Posterior cingulate gyrus (tissue), 11 donors: Measurements from ENCODE around the gene AP5M1.
"Not testable (repeated sequence)": the region's sequence is repeated elsewhere in the genome, so short reads cannot be mapped to it uniquely, and the experiment has no call there.

Source experiments
- DNase-seq, 10 donors: peaks; one replicate each; pipeline versions ENCODE4 v3.0.0 to v3.0.0-alpha.2; 2020 to 2021; ENCODE audit warnings: mixed read lengths in 3 of 10
- intact Hi-C: fragments of 100-400 bp; cut with DNase I; formaldehyde crosslinking; loops from one replicate; pipeline ENCODE4 v1.15.1; 2023

AP5M1 gene, protein sequence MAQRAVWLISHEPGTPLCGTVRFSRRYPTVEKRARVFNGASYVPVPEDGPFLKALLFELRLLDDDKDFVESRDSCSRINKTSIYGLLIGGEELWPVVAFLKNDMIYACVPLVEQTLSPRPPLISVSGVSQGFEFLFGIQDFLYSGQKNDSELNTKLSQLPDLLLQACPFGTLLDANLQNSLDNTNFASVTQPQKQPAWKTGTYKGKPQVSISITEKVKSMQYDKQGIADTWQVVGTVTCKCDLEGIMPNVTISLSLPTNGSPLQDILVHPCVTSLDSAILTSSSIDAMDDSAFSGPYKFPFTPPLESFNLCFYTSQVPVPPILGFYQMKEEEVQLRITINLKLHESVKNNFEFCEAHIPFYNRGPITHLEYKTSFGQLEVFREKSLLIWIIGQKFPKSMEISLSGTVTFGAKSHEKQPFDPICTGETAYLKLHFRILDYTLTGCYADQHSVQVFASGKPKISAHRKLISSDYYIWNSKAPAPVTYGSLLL

DNA sequence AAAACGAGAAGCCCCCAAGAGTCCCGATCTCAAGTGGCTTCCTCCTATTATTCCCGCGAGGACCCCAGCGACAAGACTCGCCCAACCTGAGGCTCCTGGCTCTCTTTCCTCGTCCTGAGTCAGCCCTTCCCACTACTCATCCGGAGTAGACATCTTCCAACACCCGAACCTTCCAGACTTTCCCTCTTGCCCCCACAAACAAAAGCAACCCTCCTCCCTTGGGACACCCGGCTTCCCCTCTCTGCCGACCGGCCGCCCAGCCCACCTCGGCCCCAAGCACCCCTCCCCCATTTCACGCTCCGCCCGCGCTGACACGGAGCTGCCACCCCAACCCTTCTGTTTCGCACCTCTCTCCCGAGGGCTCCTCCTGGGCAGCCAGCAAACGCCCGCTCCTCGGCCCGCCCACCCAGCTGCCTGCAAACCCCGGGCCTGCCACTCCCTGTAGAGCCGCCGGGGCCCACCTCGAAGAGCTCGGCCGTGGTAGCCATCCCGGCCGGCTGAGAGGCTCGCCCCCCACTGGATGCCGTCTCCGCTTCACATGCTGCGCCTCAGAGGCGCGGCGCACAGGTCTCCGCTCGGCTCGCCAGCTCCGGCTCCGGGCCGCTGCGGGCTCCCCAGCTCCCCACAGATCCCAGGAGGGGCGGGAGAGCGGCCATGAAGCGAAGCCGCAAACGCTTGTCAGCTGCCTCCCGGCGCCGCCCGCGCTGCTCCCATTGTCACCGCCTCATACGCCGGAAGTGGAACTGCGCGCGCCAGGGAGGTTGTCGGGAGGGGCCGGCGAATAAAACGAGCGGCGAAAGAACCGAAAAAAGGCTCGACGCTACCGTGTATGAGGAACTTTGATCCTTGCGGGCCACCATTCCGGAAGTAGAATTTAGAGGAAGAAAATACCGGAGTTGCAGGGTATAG is at the start of gene AP5M1, which contains the start of gene EXOC5:
Gene AP5M1, plus strand, starts transcription at position 811 of the 909 bp plus-strand sequence. CDS start 344 bp downstream, outside the sequence.
Gene EXOC5, minus strand, starts transcription at position 745 of the 909 bp plus-strand sequence. Its CDS starts 257 bp downstream, at position 488.
- peak; percentile 83 to 99 (median 93) for DNase-seq
- intact Hi-C loops = loop anchor here (5.0 kb wide), 1 partner anchor 124 kb away; the partner anchor contains the start of gene NAA30

DNA sequence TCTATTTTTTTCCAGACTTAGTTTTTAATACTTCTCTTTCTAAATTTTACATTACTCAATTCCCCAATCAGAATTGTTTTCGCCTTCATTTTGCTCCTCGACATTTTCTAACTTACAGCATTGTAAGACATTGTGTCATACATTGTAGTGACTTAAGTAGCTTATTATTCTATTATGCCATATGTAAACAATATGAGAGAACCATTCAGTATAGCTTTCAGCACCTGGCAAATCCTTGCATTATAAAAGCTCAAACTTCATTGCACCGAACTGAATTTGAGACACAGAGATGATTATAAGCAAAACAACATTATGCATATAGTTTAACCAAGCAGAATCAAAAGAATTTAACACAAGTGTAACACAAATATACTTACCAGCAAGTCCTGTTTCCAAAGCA is 46.8 kb upstream of the AP5M1 start:
- intact Hi-C loops = no loop called here
- no peak for DNase-seq

DNA sequence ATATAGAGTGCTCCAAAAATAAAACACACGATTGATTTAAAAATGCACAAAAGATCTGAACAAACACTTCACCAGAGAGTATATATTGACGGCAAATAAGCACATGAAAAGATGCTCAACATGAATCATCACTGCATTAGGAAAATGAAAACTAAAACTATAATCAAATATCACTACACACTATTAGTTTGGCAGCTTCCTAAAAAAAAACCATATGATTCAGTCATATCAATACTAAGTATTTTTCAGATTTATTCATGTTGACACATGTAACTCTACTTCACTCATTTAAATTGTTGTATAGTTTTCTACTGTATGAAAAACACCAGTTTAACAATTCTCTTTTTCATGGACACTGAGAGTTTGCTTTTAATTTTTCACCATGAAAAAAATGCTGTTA is 41.7 kb upstream of the AP5M1 start:
- no peak for DNase-seq
- intact Hi-C loops = no loop called here

DNA sequence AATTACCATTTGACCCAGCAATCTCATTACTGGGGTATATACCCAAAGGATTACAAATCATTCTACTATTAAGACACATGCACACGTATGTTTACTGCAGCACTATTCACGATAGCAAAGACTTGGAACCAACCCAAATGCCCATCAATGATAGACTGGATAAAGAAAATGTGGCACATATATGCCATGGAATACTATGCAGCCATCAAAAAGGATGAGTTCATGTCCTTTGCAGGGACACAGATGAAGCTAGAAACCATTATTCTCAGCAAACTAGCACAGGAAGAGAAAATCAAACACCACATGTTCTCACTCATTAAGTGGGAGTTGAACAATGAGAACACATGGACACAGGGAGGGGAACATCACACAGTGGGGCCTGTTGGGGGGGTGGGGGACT is 40.5 kb upstream of the AP5M1 start:
- intact Hi-C loops, DNase-seq: not testable (repeated sequence)

DNA sequence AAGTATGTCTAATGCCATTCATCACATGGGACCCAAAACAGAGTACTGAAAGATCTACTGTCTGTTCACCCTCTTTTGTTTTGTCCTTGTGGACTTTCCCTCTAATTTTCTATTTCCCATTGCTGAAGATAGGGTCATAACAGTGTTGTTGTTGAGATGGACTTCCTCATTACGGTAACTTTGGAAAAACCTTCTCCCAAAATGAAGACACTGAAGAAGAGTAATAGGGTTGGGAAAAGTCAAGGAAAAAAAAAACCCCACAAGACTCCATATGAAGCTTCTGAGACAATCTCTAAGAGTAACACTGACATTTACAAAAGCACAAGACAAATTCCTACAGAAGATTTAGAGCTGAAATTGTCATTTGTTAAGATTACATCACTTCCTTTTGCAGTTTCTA is 36.8 kb upstream of the AP5M1 start:
- DNase-seq = no peak
- intact Hi-C loops = no loop called here

DNA sequence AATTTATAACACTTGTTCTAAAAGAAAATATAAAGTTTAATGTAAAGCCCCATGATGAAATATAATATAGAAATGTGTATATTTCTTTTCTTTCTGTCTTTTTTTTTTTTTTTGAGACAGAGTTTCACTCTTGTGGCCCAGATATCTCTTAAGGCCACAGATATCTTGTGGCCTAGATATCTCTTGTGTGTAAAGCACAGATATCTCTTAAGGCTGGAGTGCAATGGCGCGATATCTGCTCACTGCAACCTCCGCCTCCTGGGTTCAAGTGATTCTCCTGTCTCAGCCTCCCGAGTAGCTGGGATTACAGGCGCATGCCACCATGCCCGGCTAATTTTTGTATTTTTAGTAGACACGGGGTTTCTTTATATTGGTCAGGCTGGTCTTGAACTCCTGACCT is 28.7 kb upstream of the AP5M1 start:
- intact Hi-C loops, DNase-seq: not testable (repeated sequence)

DNA sequence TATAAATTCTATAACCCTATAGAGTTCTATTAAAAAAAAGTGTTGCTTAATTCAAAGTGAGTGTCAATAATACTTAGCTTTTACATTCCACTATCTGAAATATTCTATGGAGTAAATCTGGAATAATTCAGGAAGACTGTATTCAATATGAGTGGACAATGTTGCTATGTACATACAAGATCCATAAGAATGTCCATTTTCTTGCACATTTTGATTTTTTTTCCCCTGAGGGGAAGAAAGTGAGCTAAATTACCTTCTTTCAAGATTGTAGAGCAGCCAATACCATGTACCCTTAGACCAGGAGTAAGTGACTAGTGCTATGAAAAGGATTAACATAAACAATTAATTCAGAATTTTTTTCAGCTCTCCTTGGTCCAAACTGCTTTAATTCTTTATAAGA is 25.5 kb upstream of the AP5M1 start:
- no peak for DNase-seq
- intact Hi-C loops = no loop called here

DNA sequence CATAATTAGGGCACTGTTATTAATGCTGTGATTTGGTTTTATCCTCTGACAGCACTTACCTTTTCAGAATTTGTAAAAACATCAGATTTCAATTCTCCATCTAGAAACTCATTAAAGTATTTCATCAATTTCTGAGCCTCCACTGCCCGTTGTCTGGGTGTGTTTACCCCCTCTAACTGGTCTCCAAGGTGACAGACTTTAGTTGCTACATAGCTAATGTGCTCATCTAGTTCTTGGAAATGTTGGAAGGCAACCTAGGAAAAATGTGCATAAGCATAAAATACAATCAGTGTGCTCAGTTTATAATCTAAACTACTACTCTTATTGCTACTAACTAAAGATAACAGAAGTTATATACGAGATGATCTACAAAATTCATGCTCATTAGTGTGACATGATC is 24.7 kb upstream of the AP5M1 start:
- intact Hi-C loops = no loop called here
- DNase-seq = no peak

DNA sequence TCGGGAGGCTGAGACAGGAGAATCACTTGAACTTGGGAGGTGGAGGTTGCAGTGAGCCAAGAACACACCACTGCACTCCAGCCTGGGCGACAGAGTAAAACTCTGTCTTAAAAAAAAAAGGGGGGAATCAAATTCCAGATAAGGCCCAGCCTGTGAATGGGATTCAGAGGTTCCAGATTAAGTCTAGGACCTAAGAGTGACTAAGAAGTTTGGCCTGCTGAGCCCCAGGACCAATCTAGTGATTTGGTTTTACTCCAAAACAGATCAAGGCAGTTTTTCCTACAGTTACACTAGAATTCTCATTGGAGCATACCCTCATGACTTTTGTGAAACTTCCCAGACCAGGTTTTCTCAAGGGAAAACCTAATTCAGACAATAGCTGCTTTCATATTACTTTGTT is 22.8 kb upstream of the AP5M1 start:
- DNase-seq = no peak
- intact Hi-C loops = no loop called here

DNA sequence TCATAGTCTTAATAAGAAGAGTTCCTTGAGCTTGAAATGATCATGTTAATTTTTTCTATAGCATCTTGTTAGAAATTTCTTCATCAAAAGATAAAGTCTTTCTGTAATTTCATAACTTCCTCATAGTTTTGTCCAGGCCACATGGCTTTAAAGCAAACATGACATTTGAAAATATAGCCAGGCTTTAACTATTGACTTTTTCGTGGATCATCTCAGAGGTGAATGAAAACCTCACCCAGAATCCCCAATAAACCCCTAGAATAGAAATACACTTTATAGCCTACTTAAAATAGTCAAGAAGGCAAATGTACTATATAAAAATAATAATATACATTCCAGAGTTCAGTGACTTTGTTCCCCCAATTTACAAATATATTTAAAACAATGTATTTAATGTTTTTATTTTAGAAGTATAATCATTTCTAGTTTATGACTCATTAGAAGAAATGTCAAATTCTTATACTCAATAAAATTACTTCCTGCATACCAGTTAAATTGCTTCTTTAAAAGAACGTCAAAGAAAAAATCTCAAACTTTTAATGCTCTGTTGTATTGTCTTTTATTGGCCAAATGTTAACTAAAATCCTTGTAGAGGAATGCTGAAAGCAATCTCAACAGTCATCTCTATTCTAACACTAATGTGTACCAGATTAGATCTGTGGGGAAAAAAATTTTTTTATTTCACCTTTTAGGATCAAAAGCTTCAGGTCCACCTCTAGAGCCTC is 21.7 kb upstream of the AP5M1 start:
- intact Hi-C loops = no loop called here
- DNase-seq = no peak

DNA sequence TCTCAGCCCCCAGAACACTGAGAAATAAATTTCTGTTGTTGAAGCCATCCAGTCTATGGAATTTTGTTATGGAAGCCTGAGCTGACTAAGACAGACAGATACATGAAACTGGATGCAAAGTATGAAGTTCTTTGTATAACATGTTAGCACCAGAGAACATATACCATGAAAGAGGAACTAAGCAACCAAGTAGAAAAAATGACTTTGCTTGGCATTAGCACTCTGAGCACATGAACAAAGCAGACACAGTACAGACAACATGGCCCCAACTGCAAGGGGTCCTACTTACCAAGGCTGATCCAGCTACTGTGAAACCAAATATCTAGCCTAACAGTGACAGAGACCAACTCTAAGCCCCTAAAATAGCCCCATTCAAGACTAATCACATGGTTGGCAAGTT is 13.9 kb upstream of the AP5M1 start:
- intact Hi-C loops = no loop called here
- DNase-seq = no peak

DNA sequence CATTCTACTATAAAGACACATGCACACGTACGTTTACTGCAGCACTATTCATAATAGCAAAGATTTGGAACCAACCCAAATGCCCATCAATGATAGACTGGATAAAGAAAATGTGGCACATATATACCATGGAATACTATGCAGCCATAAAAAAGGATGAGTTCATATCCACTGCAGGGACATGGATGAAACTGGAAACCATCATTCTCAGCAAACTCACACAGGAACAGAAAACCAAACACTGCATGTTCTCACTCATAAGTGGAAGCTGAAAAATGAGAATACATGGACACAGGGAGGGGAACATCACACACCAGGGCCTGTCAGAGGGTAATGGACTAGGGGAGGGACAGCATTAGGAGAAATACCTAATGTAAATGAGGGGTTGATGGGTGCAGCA is 10.6 kb upstream of the AP5M1 start:
- intact Hi-C loops, DNase-seq: not testable (repeated sequence)

DNA sequence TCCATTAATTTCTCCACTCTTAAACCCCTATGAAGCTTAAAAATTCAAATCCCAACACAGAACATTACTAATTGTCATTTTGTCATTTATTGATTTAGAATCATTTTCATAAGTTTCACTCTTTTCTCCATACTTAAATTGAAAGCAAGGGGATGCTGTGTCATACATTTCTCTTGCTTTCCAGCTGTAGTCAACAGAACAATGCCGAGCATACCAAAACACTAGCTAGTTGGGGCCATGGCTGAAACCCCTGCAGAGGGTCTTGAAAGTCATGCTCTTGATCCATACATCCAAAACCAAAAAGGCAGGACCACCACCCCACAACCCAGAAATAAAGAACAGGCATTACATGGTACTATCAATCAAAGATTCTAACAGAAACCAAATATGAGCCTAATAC is 9.1 kb upstream of the AP5M1 start:
- DNase-seq = no peak
- intact Hi-C loops = no loop called here

DNA sequence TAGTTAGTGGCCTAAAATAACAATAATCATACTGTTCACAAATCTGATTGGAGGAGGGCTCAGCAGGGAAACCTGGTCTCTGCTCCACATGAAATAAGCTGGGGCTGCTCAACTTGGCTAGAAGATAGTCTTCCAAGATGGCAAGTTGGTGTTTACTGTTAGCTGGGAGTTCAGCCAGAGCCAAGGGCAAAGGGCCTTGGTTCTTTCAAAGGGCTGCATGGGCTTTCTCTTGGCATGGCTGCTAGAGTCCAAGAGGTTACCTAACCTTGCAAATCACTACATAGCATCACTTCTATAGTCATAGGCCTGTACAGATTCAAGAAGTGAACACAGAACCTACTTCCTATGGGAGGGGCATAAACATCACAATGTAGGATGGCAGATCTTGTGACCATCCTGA is 7.2 kb upstream of the AP5M1 start:
- intact Hi-C loops = no loop called here
- DNase-seq = no peak

DNA sequence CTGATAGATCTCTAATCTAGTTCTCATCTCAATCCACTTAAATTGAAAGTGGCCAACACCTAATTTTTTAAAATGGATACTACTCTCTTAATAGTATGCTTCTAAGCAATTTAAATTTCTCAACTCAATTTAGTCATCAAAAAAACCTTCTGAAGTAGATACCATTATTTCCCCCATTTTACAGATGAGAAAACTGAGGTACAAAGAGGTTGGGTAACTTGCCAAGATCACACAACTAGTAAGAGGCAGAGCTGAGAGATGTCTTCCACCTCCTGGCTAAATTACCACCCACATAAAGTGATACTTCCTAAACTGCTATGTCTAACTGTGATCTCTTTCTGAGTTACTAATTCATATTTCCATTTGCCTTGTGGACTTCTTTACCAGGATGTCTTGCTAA is 6.7 kb upstream of the AP5M1 start:
- no peak for DNase-seq
- intact Hi-C loops = no loop called here

DNA sequence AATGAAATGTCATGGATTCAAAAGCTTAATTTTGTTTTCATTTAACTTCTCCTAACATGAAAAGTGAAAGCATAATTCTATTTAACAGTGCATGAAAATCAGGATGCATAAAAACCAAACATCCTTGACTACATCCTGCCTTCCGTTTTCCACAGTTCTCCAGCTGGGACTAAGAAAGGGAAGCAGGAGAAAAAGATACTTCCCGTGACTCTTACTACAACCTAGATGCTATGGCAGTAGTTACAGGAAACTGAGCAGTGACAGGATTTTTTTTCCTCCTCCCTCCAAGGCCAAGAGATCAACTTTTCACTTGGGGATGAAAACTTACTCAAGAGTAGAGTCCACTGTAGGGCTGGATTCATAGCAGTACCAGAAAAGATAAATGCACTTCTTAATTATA is 2.7 kb upstream of the AP5M1 start:
- no peak for DNase-seq
- intact Hi-C loops = loop anchor here (5.0 kb wide), 1 partner anchor 126 kb away; the partner anchor contains the start of gene NAA30

DNA sequence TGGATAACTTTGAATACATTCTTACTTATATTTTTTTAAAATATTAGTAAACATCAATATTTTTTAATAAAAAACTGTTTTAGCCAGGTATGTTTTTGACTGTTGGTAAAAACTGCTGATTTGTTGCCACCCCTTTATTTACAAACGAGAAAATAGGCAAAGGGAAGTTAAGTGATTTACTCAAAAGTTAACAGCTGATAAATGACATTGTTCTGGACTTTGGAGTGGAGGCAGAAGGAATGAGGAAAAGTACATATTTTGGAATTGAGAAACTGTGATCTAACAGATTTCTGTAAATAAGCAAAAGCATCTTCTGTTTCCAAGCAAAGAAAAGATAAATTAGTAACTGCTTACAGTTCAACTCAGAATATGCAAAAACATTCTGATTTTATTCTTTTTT is 4.5 kb downstream of the AP5M1 start:
- DNase-seq = no peak
- intact Hi-C loops = no loop called here

DNA sequence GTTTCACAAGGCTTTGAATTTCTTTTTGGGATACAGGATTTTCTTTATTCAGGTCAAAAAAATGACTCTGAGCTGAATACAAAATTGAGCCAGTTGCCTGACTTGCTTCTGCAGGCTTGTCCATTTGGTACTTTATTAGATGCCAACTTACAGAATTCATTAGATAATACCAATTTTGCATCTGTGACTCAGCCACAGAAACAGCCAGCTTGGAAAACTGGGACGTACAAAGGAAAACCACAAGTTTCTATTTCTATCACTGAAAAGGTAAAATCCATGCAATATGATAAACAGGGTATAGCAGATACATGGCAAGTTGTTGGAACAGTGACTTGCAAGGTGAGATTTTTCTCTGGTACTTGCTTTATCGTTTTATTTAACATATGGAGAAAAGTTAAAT is 5.8 kb downstream of the AP5M1 start:
- intact Hi-C loops = no loop called here
- DNase-seq = no peak

DNA sequence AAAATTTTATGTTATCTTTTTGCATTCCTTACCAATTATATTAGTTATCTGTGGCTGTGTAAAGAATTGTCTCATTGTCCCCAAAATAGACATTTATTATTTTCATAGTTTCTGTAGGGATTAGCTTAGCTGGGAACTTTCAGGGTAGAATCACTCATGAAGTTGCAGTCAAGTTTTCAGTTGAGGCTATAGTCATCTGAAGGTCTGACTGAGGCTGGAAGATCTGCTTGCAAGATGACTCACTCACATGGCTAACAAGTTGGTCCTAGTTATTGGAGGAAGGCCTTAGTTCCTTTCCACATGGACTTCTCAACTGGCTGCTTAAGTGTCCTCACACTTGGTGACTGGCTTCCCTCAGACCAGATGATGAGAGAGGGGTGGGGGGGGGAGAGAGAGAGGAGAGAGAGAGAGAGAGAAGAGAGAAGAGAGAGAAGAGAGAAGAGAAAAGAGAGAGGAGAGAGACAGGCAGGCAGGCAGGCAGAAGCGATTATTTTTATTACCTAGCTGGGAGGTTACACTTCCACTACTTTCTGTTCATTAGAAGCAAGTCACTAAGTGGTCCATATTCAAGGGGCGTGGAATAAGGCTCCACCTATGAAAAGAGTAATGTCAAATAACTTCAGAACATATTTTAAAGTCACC is 6.4 kb downstream of the AP5M1 start:
- no peak for DNase-seq
- intact Hi-C loops = no loop called here

DNA sequence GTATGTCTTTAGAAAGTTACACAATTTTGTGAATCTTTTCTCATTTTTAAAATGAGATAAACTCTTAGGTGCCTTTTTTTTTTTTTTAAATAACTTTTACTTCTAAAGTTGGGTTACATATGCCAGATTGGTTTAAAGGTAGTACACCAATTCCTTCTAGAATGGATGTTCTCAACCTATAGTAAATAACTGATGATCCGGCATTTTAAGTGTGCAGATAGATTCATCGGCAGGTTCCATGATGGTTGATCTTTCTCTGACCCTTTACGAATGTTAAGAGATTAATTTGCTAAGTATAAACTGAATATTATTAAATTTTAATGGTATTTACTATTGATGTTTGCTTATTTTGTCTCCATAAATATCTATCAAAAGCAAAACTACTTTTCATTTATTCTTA is 8.3 kb downstream of the AP5M1 start:
- DNase-seq = no peak
- intact Hi-C loops = no loop called here
